ENCODE data around the gene TOB2.

TOB2 gene

GRCh38 chr22:41459431-41459830 lies 12.8 kb upstream of the TOB2 start:
- no peak overlapping the region for H3K4me3 ChIP-seq (ENCODE audit: low read depth, low read length)
- no peak for TF ChIP-seq CTCF (IDR thresholded peaks at IDR 0.05; ENCODE audit: low read depth, low read length)

GRCh38 chr22:41458161-41458728 lies 11.6 kb upstream of the TOB2 start:
- TF ChIP-seq CTCF (IDR thresholded peaks at IDR 0.05; ENCODE audit: low read depth, low read length), result no peak
- no peak overlapping the region for H3K4me3 ChIP-seq (ENCODE audit: low read depth, low read length)

GRCh38 chr22:41448189-41448808 lies 1.7 kb upstream of the TOB2 start:
- H3K4me3 ChIP-seq (ENCODE audit: low read depth, low read length), result peak overlapping the region; percentile 85
- no peak for TF ChIP-seq CTCF (IDR thresholded peaks at IDR 0.05; ENCODE audit: low read depth, low read length)

GRCh38 chr22:41447435-41448188 lies 1.0 kb upstream of the TOB2 start:
- no peak for TF ChIP-seq CTCF (IDR thresholded peaks at IDR 0.05; ENCODE audit: low read depth, low read length)

GRCh38 chr22:41446057-41446501 lies 522 bp downstream of the TOB2 start:
- TF ChIP-seq CTCF (IDR thresholded peaks at IDR 0.05; ENCODE audit: low read depth, low read length), result no peak
- peak overlapping the region; percentile 85 for H3K4me3 ChIP-seq (ENCODE audit: low read depth, low read length)

More at GRCh38 chr22:41447435-41448188, 1.0 kb upstream of the TOB2 start:
- peak overlapping the region; percentile 85 for H3K4me3 ChIP-seq (ENCODE audit: low read depth, low read length)

GRCh38 chr22:41445129-41446056 lies 1.2 kb downstream of the TOB2 start:
- no peak for TF ChIP-seq CTCF (IDR thresholded peaks at IDR 0.05; ENCODE audit: low read depth, low read length)
- H3K4me3 ChIP-seq (ENCODE audit: low read depth, low read length), result peak overlapping the region; percentile 85

All from WI38 (cell line).